Stimulated activated CD4-positive, alpha-beta T cell treated with anti-CD3 and anti-CD28 coated beads, Interleukin-2, amount 100 ng/mL, for 4 hours (primary cell): Measurements from ENCODE around the gene U2AF2.

Experiments used
- DNase-seq: peaks from one replicate; pipeline ENCODE4 v3.0.0-alpha.2; 2020; ENCODE audit warnings: low read depth

Gene U2AF2

GRCh38 chr19:55656988-55657747 lies 2.3 kb downstream of the U2AF2 start:
- DNase-seq: no peak

- no peak for DNase-seq
These were observed 4.1 kb downstream of the U2AF2 start for GRCh38 chr19:55658846-55659459.

- DNase-seq: no peak
These were observed 5.0 kb downstream of the U2AF2 start for GRCh38 chr19:55659822-55660221.

GRCh38 chr19:55660404-55660803 lies 5.6 kb downstream of the U2AF2 start:
- DNase-seq: no peak

GRCh38 chr19:55660991-55661390 lies 6.2 kb downstream of the U2AF2 start:
- DNase-seq: no peak

DNA sequence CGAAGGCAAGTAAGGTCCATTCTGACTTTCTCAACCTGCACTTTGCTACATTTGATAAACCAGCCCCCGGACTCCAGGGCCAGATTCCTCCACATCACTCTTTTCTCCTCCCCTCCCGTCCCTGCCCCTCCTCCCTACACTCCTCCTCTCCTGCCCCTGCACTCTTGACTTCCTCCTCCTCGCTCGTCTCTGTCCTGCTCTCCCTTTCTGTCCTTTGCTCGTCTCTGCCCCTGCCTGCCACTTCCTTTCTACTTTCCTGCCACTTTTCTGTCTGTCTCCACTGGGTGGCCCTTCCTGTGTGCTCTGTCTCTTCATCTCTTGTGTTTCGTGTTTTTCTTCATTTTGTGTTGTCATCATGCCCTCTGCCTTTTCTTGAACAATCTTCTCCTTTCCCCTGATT lies 7.0 kb downstream of the U2AF2 start:
- DNase-seq: no peak

DNA sequence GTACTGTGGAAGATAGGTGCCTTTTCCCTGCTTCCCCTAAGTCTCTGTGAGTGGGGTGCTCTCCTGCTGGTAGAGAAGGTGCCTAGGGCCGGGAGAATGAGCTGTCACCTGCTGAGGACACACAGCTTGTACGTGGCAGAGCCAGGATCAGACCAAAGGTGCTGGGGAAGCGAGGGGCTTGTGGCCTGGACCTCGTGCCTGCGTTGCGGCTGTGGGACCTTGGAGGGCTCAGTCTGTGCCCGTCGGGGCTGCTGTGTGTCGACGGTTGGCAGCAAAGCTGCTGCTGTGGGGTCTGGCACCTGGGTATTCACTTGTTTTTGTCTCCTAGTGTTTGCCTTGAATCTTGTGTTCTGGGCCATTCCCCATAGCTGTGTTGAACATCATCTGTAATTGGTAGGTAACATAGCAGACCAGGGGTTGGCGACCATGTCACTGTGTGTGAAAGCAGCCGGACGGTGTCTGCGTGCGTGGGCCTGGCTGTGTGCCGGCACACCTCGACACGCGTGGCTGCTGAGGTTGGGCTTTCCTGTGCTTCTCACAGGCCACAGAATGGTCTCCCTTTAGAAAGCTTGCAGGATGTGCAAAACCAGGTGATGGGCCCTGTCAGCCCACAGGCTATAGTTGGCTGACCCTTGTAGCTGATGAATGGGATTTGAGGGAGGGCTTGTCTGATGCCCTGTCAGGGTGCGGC lies 9.2 kb downstream of the U2AF2 start:
- DNase-seq: no peak

DNA sequence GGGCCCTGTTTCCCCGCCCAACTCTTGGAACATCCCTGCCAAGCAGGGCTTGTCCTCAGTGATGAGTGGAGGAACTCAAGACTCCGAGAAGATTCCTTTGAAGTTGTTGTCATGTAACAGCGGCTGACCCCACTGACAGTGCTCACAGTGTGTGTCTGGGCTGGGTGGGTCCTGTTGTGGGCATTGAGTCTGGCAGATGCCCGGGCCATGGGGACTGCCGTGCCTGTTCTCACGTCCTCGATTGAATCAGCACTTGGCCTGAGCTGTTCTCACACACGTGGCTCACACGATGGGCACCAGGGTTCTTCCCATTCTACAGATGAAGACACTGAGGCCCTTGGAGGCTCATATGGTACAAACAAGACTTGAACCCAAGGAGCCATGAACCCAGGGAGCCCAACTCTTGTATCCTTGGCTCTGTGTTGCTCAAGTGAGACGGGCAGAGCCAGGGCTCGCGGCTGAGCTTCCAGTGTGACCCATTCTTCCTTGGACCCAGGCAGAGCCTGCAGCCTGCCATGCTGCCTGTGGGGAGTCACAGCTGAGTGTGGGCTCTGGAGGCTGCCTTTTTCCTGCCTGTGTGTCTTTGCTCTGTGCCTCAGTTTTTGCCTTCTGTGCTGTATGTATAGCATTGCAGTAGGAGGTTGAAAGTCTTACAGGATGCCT lies 11.6 kb downstream of the U2AF2 start:
- DNase-seq: no peak

GRCh38 chr19:55667006-55667381 lies 12.2 kb downstream of the U2AF2 start:
- no peak for DNase-seq

- no peak for DNase-seq
These were observed 12.7 kb downstream of the U2AF2 start for GRCh38 chr19:55667511-55667910.

GRCh38 chr19:55667958-55668357 lies 13.1 kb downstream of the U2AF2 start:
- no peak for DNase-seq

DNA sequence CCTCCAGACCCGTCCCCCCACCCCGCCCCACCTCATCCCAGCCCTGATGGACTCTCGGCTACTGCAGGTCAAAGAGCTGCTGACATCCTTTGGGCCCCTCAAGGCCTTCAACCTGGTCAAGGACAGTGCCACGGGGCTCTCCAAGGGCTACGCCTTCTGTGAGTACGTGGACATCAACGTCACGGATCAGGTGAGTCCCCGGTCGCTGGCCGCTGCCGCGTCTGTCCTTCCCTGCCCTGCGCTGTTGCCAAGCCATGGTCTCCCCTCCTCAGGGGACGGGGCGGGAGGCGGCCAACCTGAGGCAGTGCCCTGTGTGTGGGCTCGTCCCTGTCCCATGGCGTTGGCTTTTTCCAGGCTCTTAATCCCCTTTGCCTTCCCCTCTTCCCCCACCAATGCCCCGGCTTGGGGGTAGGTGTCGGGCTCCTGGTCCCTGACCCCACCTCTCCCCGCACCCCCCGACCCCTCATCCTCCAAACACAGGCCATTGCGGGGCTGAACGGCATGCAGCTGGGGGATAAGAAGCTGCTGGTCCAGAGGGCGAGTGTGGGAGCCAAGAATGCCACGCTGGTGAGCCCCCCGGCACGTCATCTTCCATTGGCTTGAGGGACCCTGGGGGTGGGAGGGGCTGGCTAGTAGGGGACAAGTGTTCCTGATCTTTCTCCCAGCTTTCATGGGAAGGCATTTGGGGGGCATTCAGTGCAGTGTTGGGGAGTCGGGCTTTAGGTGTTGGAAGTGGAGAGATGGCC lies 13.9 kb downstream of the U2AF2 start:
- no peak for DNase-seq

DNA sequence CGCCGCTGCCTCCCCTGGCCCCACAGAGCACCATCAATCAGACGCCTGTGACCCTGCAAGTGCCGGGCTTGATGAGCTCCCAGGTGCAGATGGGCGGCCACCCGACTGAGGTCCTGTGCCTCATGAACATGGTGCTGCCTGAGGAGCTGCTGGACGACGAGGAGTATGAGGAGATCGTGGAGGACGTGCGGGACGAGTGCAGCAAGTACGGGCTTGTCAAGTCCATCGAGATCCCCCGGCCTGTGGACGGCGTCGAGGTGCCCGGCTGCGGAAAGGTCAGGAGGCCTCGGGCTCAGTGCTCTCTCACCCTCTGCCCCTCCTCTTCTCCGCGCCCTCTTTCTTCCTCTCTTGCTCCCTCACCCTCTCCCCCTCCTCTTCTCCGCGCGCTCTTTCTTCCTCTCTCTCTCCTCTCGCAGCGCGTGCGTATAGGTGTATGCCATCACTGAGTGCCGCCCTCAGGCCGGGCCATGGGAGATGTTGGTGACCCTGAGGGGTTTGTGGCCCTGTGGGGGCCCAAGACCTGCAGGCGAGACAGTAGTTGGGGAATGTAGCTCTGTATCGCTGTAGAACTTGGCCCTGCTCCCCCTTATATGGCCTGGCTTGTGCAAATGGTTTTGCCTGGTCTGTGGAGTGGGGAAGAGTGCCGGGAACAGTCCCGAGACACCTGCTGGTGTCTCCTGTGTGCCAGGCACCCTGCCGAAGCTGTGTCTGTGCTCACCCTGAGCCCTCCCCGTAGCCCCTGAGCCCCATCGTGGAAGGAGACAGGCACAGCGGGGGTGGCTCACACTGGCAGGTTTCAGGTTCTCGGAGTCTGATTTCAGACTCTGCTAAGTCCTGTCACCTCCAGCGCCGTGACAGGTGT lies 14.8 kb downstream of the U2AF2 start:
- DNase-seq: no peak

GRCh38 chr19:55670280-55671053 lies 15.6 kb downstream of the U2AF2 start:
- no peak for DNase-seq

- DNase-seq: no peak
These were observed 16.2 kb downstream of the U2AF2 start for GRCh38 chr19:55671054-55671378.

DNA sequence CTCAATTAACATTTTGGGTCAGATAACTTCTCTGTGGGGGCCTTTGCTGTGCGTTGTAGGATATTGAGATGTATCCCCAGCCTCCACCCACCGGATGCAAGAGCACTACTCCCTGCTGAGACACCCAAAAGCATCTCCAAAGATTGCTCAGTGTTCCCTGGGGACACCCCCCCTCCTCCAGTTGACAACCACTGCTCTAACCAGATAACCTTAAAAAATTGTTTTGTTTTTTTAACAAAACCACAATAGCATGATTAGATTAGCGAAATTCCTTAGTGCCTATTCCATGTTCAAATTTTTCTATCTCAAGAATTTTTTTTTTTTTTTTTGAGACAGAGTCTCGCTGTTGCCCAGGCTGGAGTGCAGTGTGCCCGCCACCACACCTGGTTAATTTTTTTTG lies 17.6 kb downstream of the U2AF2 start:
- DNase-seq: no peak

DNA sequence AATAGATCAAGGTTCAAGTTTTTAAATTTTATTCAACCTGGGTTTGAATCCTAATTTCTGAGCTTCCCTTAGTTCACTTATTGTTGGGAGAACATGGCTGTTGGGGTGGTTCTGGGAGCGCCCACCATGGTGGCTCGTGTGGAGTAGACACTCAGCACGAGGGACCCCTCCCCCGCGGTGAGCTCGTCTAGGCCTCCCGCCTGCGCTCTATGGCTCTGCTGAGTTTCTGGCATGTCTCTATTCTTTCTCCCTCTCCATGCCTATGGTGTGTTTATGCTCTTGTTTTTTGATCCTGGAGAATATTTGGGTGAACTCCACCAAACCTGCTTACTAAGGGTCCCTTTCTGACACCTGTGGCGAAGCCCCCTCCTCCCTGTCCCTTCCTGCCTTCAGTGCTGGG lies 18.6 kb downstream of the U2AF2 start:
- DNase-seq: no peak

- no peak for DNase-seq
These were observed 19.1 kb downstream of the U2AF2 start for GRCh38 chr19:55673889-55674288.

DNA sequence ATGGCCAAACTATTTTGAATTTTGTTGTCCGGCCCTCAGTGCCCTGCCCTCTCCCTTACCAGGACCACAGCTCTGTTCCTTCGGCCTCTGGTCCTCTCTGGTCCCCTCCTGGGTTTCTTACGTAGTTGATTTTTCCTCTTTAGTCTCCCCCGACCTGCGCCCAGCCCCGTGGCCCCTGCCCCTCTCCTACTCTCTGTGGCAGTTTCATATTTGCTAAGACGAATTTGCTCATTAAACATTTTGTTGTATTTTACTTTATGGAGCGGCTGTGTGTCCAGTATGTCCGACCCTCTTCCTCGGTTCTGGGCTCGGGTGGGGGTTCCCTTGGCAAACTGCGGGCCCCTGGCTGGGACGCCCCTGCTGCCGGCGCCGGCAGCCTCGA lies 19.6 kb downstream of the U2AF2 start:
- no peak for DNase-seq

GRCh38 chr19:55674841-55675660 lies 20.2 kb downstream of the U2AF2 start, which contains the start of gene EPN1:
Gene EPN1, plus strand, starts transcription at chr19:55675226. Its CDS starts 3,402 bp downstream, at chr19:55678628.
- peak; percentile 97 for DNase-seq
